ENCODE measurements around the gene TDRD6. TPM values are rescaled to one million over a fixed set of nuclear protein-coding genes. Genes with fewer than 3 reads are reported as not detected.
"Not testable (repeated sequence)": the region's sequence is repeated elsewhere in the genome, so short reads cannot be mapped to it uniquely, and the experiment has no call there.

The TDRD6 gene
- total RNA-seq (under 1 TPM in 2 of 5 donors, not detected in 3; 0.03 to 0.20 TPM), total RNA-seq (0 to 0.55 (median 0.04) reads per million in 29 experiments)
- 0.09 TPM for total RNA-seq (2013)

GRCh38 chr6:46687619-46688097 lies at the start of gene TDRD6:
TSS of gene TDRD6 (plus strand) at chr6:46687885. CDS start at chr6:46688129, 244 bp downstream.
- H3K27ac ChIP-seq (ENCODE audit: low read length) = no peak within 1 kb of the TSS
- no peaks in the 10 kb centered on the region for H3K27me3 ChIP-seq (replicated peaks in 1 of 2; ENCODE audit: control insufficient read depth in 2 of 2, extremely low read depth in 1 of 2, insufficient read depth in 2 of 2, low read length in 1 of 2)
- no peaks in the 10 kb centered on the region for H3K36me3 Mint-ChIP-seq
- H3K9me3 ChIP-seq = no peaks in the 10 kb centered on the region
- no peak within 1 kb of the TSS for H3K4me3 ChIP-seq (ENCODE audit: control insufficient read depth in 1 of 2, extremely low read depth in 1 of 2, low read length in 1 of 2)
- 95% methylated on average over 37 of the region's 41 CpGs for WGBS (ENCODE audit: insufficient coverage)
- H3K9me3 Mint-ChIP-seq = no peaks in the 10 kb centered on the region
- no peaks in the 10 kb centered on the region for H3K36me3 ChIP-seq (ENCODE audit: control insufficient read depth in 2 of 2, extremely low read depth in 1 of 2, insufficient read depth in 1 of 2, low read length in 1 of 2)
- no peak within 1 kb of the TSS for H3K4me3 Mint-ChIP-seq
- no peak for DNase-seq
- H3K27me3 Mint-ChIP-seq = peaks cover 2 to 12% of the 10 kb centered on the region in 2 donors
- H3K27ac Mint-ChIP-seq = no peak within 1 kb of the TSS
- no peaks in the 10 kb centered on the region for H3K4me1 ChIP-seq (ENCODE audit: control insufficient read depth in 1 of 2, extremely low read depth in 1 of 2, insufficient read depth in 2 of 2, low read length in 2 of 2)
- ChIA-PET POLR2A (no interaction called here), CTCF (no interaction called here)
- ATAC-seq (replicated peaks in 1 of 4) = no peak
- no peaks in the 10 kb centered on the region for H3K4me1 Mint-ChIP-seq

- H3K4me3 Mint-ChIP-seq = no peak overlapping the region
- no peak overlapping the region for H3K27ac Mint-ChIP-seq
- no peak overlapping the region for H3K4me3 ChIP-seq (ENCODE audit: control insufficient read depth in 1 of 2, extremely low read depth in 1 of 2, low read length in 1 of 2)
- no peaks in the 10 kb centered on the region for H3K27me3 ChIP-seq (replicated peaks in 1 of 2; ENCODE audit: control insufficient read depth in 2 of 2, extremely low read depth in 1 of 2, insufficient read depth in 2 of 2, low read length in 1 of 2)
- no peaks in the 10 kb centered on the region for H3K4me1 ChIP-seq (ENCODE audit: control insufficient read depth in 1 of 2, extremely low read depth in 1 of 2, insufficient read depth in 2 of 2, low read length in 2 of 2)
- H3K4me1 Mint-ChIP-seq = no peaks in the 10 kb centered on the region
- H3K27me3 Mint-ChIP-seq = peaks cover 14 to 24% of the 10 kb centered on the region in 2 donors
- DNase-seq (no peak), ATAC-seq (replicated peaks in 1 of 4) (no peak)
- CTCF ChIA-PET = no interaction called here
- H3K36me3 Mint-ChIP-seq = no peaks in the 10 kb centered on the region
- no peak overlapping the region for H3K27ac ChIP-seq (ENCODE audit: low read length)
- no peaks in the 10 kb centered on the region for H3K36me3 ChIP-seq (ENCODE audit: control insufficient read depth in 2 of 2, extremely low read depth in 1 of 2, insufficient read depth in 1 of 2, low read length in 1 of 2)
- no CpG with 5 or more reads among the region's 1 CpG for WGBS (ENCODE audit: insufficient coverage)
- H3K9me3 ChIP-seq = no peaks in the 10 kb centered on the region
- POLR2A ChIA-PET = no interaction called here
- H3K9me3 Mint-ChIP-seq = no peaks in the 10 kb centered on the region
Measured at GRCh38 chr6:46637933-46638332, 49.8 kb upstream of the TDRD6 start.

- Mint-ChIP-seq H3K27me3 (peaks cover 15 to 26% of the 10 kb centered on the region in 2 donors), H3K4me3 (no peak overlapping the region), H3K4me1 (no peaks in the 10 kb centered on the region), H3K9me3 (no peaks in the 10 kb centered on the region), H3K36me3 (no peaks in the 10 kb centered on the region), H3K27ac (no peak overlapping the region)
- H3K4me3 ChIP-seq (ENCODE audit: control insufficient read depth in 1 of 2, extremely low read depth in 1 of 2, low read length in 1 of 2) = no peak overlapping the region
- H3K36me3 ChIP-seq (ENCODE audit: control insufficient read depth in 2 of 2, extremely low read depth in 1 of 2, insufficient read depth in 1 of 2, low read length in 1 of 2) = no peaks in the 10 kb centered on the region
- no peak overlapping the region for H3K27ac ChIP-seq (ENCODE audit: low read length)
- no peaks in the 10 kb centered on the region for H3K9me3 ChIP-seq
- DNase-seq (no peak), ATAC-seq (replicated peaks in 1 of 4) (no peak)
- no peaks in the 10 kb centered on the region for H3K27me3 ChIP-seq (replicated peaks in 1 of 2; ENCODE audit: control insufficient read depth in 2 of 2, extremely low read depth in 1 of 2, insufficient read depth in 2 of 2, low read length in 1 of 2)
- H3K4me1 ChIP-seq (ENCODE audit: control insufficient read depth in 1 of 2, extremely low read depth in 1 of 2, insufficient read depth in 2 of 2, low read length in 2 of 2) = no peaks in the 10 kb centered on the region
- 60% methylated on average over 1 of the region's 2 CpGs for WGBS (ENCODE audit: insufficient coverage)
- ChIA-PET POLR2A (no interaction called here), CTCF (no interaction called here)
Measured at GRCh38 chr6:46638650-46639049, 49.0 kb upstream of the TDRD6 start.

GRCh38 chr6:46642928-46643751 lies 44.5 kb upstream of the TDRD6 start:
- Histone ChIP-seq H3K36me3 (ENCODE audit: control insufficient read depth in 2 of 2, extremely low read depth in 1 of 2, insufficient read depth in 1 of 2, low read length in 1 of 2) (no peaks in the 10 kb centered on the region), H3K27ac (ENCODE audit: low read length) (no peak overlapping the region), H3K9me3 (no peaks in the 10 kb centered on the region), H3K27me3 (replicated peaks in 1 of 2; ENCODE audit: control insufficient read depth in 2 of 2, extremely low read depth in 1 of 2, insufficient read depth in 2 of 2, low read length in 1 of 2) (no peaks in the 10 kb centered on the region), H3K4me3 (ENCODE audit: control insufficient read depth in 1 of 2, extremely low read depth in 1 of 2, low read length in 1 of 2) (no peak overlapping the region), H3K4me1 (ENCODE audit: control insufficient read depth in 1 of 2, extremely low read depth in 1 of 2, insufficient read depth in 2 of 2, low read length in 2 of 2) (no peaks in the 10 kb centered on the region)
- no peak for ATAC-seq (replicated peaks in 1 of 4)
- Mint-ChIP-seq H3K9me3 (peaks cover 0 to 3% (median 0%) of the 10 kb centered on the region in 3 donors), H3K27me3 (peaks cover 11 to 16% of the 10 kb centered on the region in 2 donors), H3K27ac (no peak overlapping the region), H3K4me3 (no peak overlapping the region), H3K36me3 (no peaks in the 10 kb centered on the region), H3K4me1 (no peaks in the 10 kb centered on the region)
- DNase-seq = no peak
- 83% methylated on average over 3 of the region's 4 CpGs for WGBS (ENCODE audit: insufficient coverage)
- POLR2A ChIA-PET = no interaction called here
- CTCF ChIA-PET = no interaction called here

- no peak for ATAC-seq (replicated peaks in 1 of 4)
- no peak for DNase-seq
- no CpG with 5 or more reads among the region's 1 CpG for WGBS (ENCODE audit: insufficient coverage)
- Mint-ChIP-seq H3K36me3 (no peaks in the 10 kb centered on the region), H3K9me3 (peaks cover 0 to 3% (median 0%) of the 10 kb centered on the region in 3 donors), H3K4me3 (no peak overlapping the region), H3K27ac (no peak overlapping the region), H3K4me1 (no peaks in the 10 kb centered on the region), H3K27me3 (peaks cover 7 to 13% of the 10 kb centered on the region in 2 donors)
- Histone ChIP-seq H3K4me3 (ENCODE audit: control insufficient read depth in 1 of 2, extremely low read depth in 1 of 2, low read length in 1 of 2) (no peak overlapping the region), H3K27ac (ENCODE audit: low read length) (no peak overlapping the region), H3K9me3 (no peaks in the 10 kb centered on the region), H3K4me1 (ENCODE audit: control insufficient read depth in 1 of 2, extremely low read depth in 1 of 2, insufficient read depth in 2 of 2, low read length in 2 of 2) (no peaks in the 10 kb centered on the region), H3K36me3 (ENCODE audit: control insufficient read depth in 2 of 2, extremely low read depth in 1 of 2, insufficient read depth in 1 of 2, low read length in 1 of 2) (no peaks in the 10 kb centered on the region), H3K27me3 (replicated peaks in 1 of 2; ENCODE audit: control insufficient read depth in 2 of 2, extremely low read depth in 1 of 2, insufficient read depth in 2 of 2, low read length in 1 of 2) (no peaks in the 10 kb centered on the region)
- CTCF ChIA-PET = no interaction called here
- POLR2A ChIA-PET = no interaction called here
Measured at GRCh38 chr6:46645265-46645664, 42.4 kb upstream of the TDRD6 start.

- H3K27ac Mint-ChIP-seq; H3K4me1 ChIP-seq (ENCODE audit: control insufficient read depth in 1 of 2, extremely low read depth in 1 of 2, insufficient read depth in 2 of 2, low read length in 2 of 2); CTCF ChIA-PET; H3K4me3 ChIP-seq (ENCODE audit: control insufficient read depth in 1 of 2, extremely low read depth in 1 of 2, low read length in 1 of 2); ATAC-seq (replicated peaks in 1 of 4); POLR2A ChIA-PET; H3K36me3 Mint-ChIP-seq; H3K27ac ChIP-seq (ENCODE audit: low read length); H3K9me3 ChIP-seq; DNase-seq; H3K9me3 Mint-ChIP-seq; H3K4me3 Mint-ChIP-seq; H3K36me3 ChIP-seq (ENCODE audit: control insufficient read depth in 2 of 2, extremely low read depth in 1 of 2, insufficient read depth in 1 of 2, low read length in 1 of 2): not testable (repeated sequence)
- Mint-ChIP-seq H3K27me3 (peaks cover 16 to 27% of the 10 kb centered on the region in 2 donors), H3K4me1 (peaks cover 10 to 11% (median 11%) of the 10 kb centered on the region in 3 donors)
- peaks cover 0 to 12% of the 10 kb centered on the region in 2 experiments for H3K27me3 ChIP-seq (replicated peaks in 1 of 2; ENCODE audit: control insufficient read depth in 2 of 2, extremely low read depth in 1 of 2, insufficient read depth in 2 of 2, low read length in 1 of 2)
- WGBS (ENCODE audit: insufficient coverage) = no CpG with 5 or more reads among the region's 4 CpGs
Measured at GRCh38 chr6:46648108-46648507, 39.6 kb upstream of the TDRD6 start.
